OCI-LY3 (cell line): ENCODE data around the gene SHISAL2A.

ENCODE experiments used
- CTCF ChIP-seq: fragments of 200-600, 300-600 bp; sonication (generic); IDR thresholded peaks from 2 replicates; pipeline ENCODE4 v1.5.1; 2014; ENCODE audit warnings: antibody characterized with exemption, low read length, low read depth
- EZH2phosphoT487 ChIP-seq: fragments of 200-600 bp; shearing (Covaris generic); IDR thresholded peaks from 2 replicates; pipeline ENCODE4 v1.6.1; 2018; ENCODE audit warnings: antibody characterized with exemption, mixed run types, low read depth

- no peak for TF ChIP-seq CTCF
- TF ChIP-seq EZH2phosphoT487: no peak
These were observed 48.2 kb downstream of the SHISAL2A start for GRCh38 chr1:52681136-52681535.
